GM12878 (cell line): ENCODE measurements around the gene FAM78A.

Experiments
- HDAC2 ChIP-seq: fragments of 200-600 bp; sonication (generic); IDR thresholded peaks from 2 replicates; pipeline ENCODE4 v1.6.1; 2017
- SRF ChIP-seq, 2 experiments: IDR thresholded peaks; 2 replicates each; pipeline ENCODE4 v1.6.1; 2011; ENCODE audit warnings: low read depth in 2 of 2, low read length in 2 of 2, mild to moderate bottlenecking in 1 of 2, moderate library complexity in 1 of 2

DNA sequence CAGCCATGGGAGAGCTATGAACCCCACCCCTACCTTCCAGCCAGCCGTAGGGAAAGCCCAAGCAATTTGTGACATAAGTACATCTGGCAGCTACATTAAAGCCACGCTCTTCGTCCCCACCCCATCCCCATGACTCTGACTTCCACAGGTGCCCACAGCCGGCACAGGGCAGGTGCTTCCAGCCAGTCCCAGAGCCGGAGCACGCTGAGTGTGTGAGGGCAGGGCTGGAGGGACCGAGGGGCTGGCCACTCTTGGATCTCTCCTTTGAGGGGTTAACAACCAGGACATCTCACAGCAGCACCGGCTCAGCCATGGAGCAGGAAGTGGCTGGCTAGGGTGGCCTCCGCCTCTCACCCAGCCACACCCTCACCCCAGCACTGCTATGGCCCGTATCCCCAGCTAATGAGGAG lies 2.4 kb upstream of the FAM78A start:
- TF ChIP-seq HDAC2 (no peak), SRF (IDR thresholded peaks at IDR 0.05; ENCODE audit: low read depth in 2 of 2, low read length in 2 of 2) (no peak)
